Trophoblast cell (in vitro differentiated cells and primary cell): Measurements from ENCODE around the gene NADK2.

Source experiments
- DNase-seq, 2 donors: peaks; one replicate each; pipeline ENCODE4 v3.0.0-alpha.2; 2016
- H2AFZ ChIP-seq: 2 replicates; pipeline ENCODE4 v1.6.1; 2013; ENCODE audit warnings: low read length, moderate library complexity, mild to moderate bottlenecking; ENCODE audit not compliant: insufficient read depth, poor library complexity
- H2AK5ac ChIP-seq: 2 replicates; pipeline ENCODE4 v1.6.1; 2013; ENCODE audit warnings: mild to moderate bottlenecking, low read length
- H2BK120ac ChIP-seq: 2 replicates; pipeline ENCODE4 v1.6.1; 2013; ENCODE audit warnings: low read length, mild to moderate bottlenecking, moderate library complexity; ENCODE audit not compliant: insufficient read depth, poor library complexity
- H2BK12ac ChIP-seq: 2 replicates; pipeline ENCODE4 v1.6.1; 2013; ENCODE audit warnings: mild to moderate bottlenecking, low read length, moderate library complexity
- H2BK5ac ChIP-seq: 2 replicates; pipeline ENCODE4 v1.6.1; 2013; ENCODE audit warnings: low read length, low read depth, moderate library complexity, mild to moderate bottlenecking; ENCODE audit not compliant: poor library complexity
- H3K14ac ChIP-seq: 2 replicates; pipeline ENCODE4 v1.6.1; 2013; ENCODE audit warnings: mild to moderate bottlenecking, low read length
- H3K18ac ChIP-seq: 2 replicates; pipeline ENCODE4 v1.6.1; 2013; ENCODE audit warnings: mild to moderate bottlenecking, low read length
- H3K23ac ChIP-seq: 2 replicates; pipeline ENCODE4 v1.6.1; 2013; ENCODE audit warnings: low read length
- H3K27ac ChIP-seq: 2 replicates; pipeline ENCODE4 v1.5.1; 2013; ENCODE audit warnings: low read depth, mild to moderate bottlenecking, inconsistent platforms, low read length, moderate library complexity
- H3K27me3 ChIP-seq: 2 replicates; pipeline ENCODE4 v1.6.1; 2013; ENCODE audit warnings: inconsistent platforms, mild to moderate bottlenecking, low read length, moderate library complexity; ENCODE audit not compliant: insufficient read depth
- H3K36me3 ChIP-seq, 2 experiments: 1 replicate in 1 of 2; 2 replicates in 1 of 2; pipeline ENCODE4 v1.6.1; 2013; ENCODE audit warnings: low read length in 2 of 2, mild to moderate bottlenecking in 2 of 2, moderate library complexity in 1 of 2; ENCODE audit not compliant: insufficient read depth in 2 of 2, control insufficient read depth in 1 of 2
- H3K4ac ChIP-seq: 2 replicates; pipeline ENCODE4 v1.6.1; 2013; ENCODE audit warnings: low read depth, mild to moderate bottlenecking, low read length, moderate library complexity
- H3K4me1 ChIP-seq, 2 experiments: 1 replicate in 1 of 2; 2 replicates in 1 of 2; pipeline ENCODE4 v1.6.1; 2013; ENCODE audit warnings: low read length in 2 of 2, mild to moderate bottlenecking in 2 of 2, moderate library complexity in 1 of 2; ENCODE audit not compliant: insufficient read depth in 2 of 2, control insufficient read depth in 1 of 2
- H3K4me2 ChIP-seq: 2 replicates; pipeline ENCODE4 v1.6.1; 2013; ENCODE audit warnings: inconsistent platforms, mild to moderate bottlenecking, low read length, moderate library complexity
- H3K4me3 ChIP-seq: 2 replicates; pipeline ENCODE4 v1.5.1; 2013; ENCODE audit warnings: mild to moderate bottlenecking, low read depth, low read length, inconsistent platforms
- H3K79me1 ChIP-seq: one replicate; pipeline ENCODE4 v1.6.1; 2013; ENCODE audit warnings: low read length
- H3K79me2 ChIP-seq: 2 replicates; pipeline ENCODE4 v1.6.1; 2013; ENCODE audit warnings: low read length, mild to moderate bottlenecking; ENCODE audit not compliant: control insufficient read depth, insufficient read depth, poor library complexity
- H3K9ac ChIP-seq: 2 replicates; pipeline ENCODE4 v1.6.1; 2013; ENCODE audit warnings: mild to moderate bottlenecking, low read length
- H3K9me3 ChIP-seq: 2 replicates; pipeline ENCODE4 v1.6.1; 2013; ENCODE audit warnings: low read depth, mild to moderate bottlenecking, control low read depth, inconsistent platforms, low read length; ENCODE audit not compliant: insufficient read depth
- H4K12ac ChIP-seq: 2 replicates; pipeline ENCODE4 v1.6.1; 2013; ENCODE audit warnings: low read depth, mild to moderate bottlenecking, low read length, moderate library complexity
- H4K8ac ChIP-seq: 2 replicates; pipeline ENCODE4 v1.6.1; 2013; ENCODE audit warnings: low read depth, mild to moderate bottlenecking, low read length, moderate library complexity
- H4K91ac ChIP-seq: one replicate; pipeline ENCODE4 v1.6.1; 2013; ENCODE audit warnings: low read depth, mild to moderate bottlenecking, low read length, moderate library complexity
- WGBS: extraction: QIAGEN DNeasy Blood & Tissue Kit; methylation state at CpG from one replicate; pipeline ENCODE4 v1.1.7; 2013; ENCODE audit warnings: missing lambda C conversion rate; ENCODE audit not compliant: insufficient read length, insufficient coverage; ENCODE audit errors: extremely low coverage; 5-methylcytosine and 5-hydroxymethylcytosine counted together

The NADK2 gene

GRCh38 chr5:36205329-36205728, 36.4 kb downstream of the NADK2 start:
- Histone ChIP-seq H3K79me2 (no peaks in the 10 kb centered on the region), H4K91ac (no peak overlapping the region), H3K4ac (no peak overlapping the region), H3K9me3 (no peaks in the 10 kb centered on the region), H2AK5ac (no peak overlapping the region), H3K23ac (no peak overlapping the region), H4K8ac (no peak overlapping the region), H3K18ac (no peak overlapping the region), H3K79me1 (no peaks in the 10 kb centered on the region), H2BK12ac (no peak overlapping the region), H3K14ac (no peak overlapping the region), H3K4me1 (no peaks in the 10 kb centered on the region), H2AFZ (no peak overlapping the region), H4K12ac (no peak overlapping the region), H2BK5ac (no peak overlapping the region), H2BK120ac (no peak overlapping the region), H3K27me3 (no peaks in the 10 kb centered on the region), H3K9ac (no peak overlapping the region), H3K36me3 (peaks cover 0 to 2% of the 10 kb centered on the region in 2 experiments), H3K27ac (no peak overlapping the region), H3K4me2 (no peak overlapping the region), H3K4me3 (no peak overlapping the region)
- no CpG with 5 or more reads among the region's 2 CpGs for WGBS
- no peak for DNase-seq

- Histone ChIP-seq H3K36me3 (peaks cover 0 to 2% of the 10 kb centered on the region in 2 experiments), H3K9ac (no peak overlapping the region), H3K9me3 (no peaks in the 10 kb centered on the region), H2BK120ac (no peak overlapping the region), H2AK5ac (no peak overlapping the region), H3K23ac (no peak overlapping the region), H3K14ac (no peak overlapping the region), H3K79me1 (no peaks in the 10 kb centered on the region), H4K12ac (no peak overlapping the region), H2BK12ac (no peak overlapping the region), H2BK5ac (no peak overlapping the region), H4K8ac (no peak overlapping the region), H3K4me1 (no peaks in the 10 kb centered on the region), H2AFZ (no peak overlapping the region), H3K4me2 (no peak overlapping the region), H4K91ac (no peak overlapping the region), H3K79me2 (no peaks in the 10 kb centered on the region), H3K4me3 (no peak overlapping the region), H3K27me3 (no peaks in the 10 kb centered on the region), H3K4ac (no peak overlapping the region), H3K27ac (no peak overlapping the region), H3K18ac (no peak overlapping the region)
- no CpG with 5 or more reads among the region's 3 CpGs for WGBS
- DNase-seq, result peak in 1 of 2 donors; percentile 59
Measured at GRCh38 chr5:36202521-36202961, 39.2 kb downstream of the NADK2 start.

GRCh38 chr5:36200513-36200912, 41.2 kb downstream of the NADK2 start:
- peak; percentile 61 to 79 for DNase-seq
- no peaks in the 10 kb centered on the region for H3K4me1 ChIP-seq
- H2BK120ac ChIP-seq, result no peak overlapping the region
- no peak overlapping the region for H3K9ac ChIP-seq
- no peak overlapping the region for H4K91ac ChIP-seq
- no peak overlapping the region for H2AK5ac ChIP-seq
- H3K18ac ChIP-seq, result no peak overlapping the region
- no peak overlapping the region for H3K23ac ChIP-seq
- no peak overlapping the region for H4K8ac ChIP-seq
- no peak overlapping the region for H3K27ac ChIP-seq
- H3K9me3 ChIP-seq, result no peaks in the 10 kb centered on the region
- peak overlapping the region; percentile 18 for H4K12ac ChIP-seq
- no peak overlapping the region for H3K4me2 ChIP-seq
- H3K79me2 ChIP-seq, result no peaks in the 10 kb centered on the region
- H3K79me1 ChIP-seq, result no peaks in the 10 kb centered on the region
- no peak overlapping the region for H3K4me3 ChIP-seq
- no peak overlapping the region for H2AFZ ChIP-seq
- no peak overlapping the region for H2BK12ac ChIP-seq
- H3K36me3 ChIP-seq, result peaks cover 0 to 2% of the 10 kb centered on the region in 2 experiments
- H3K14ac ChIP-seq, result no peak overlapping the region
- no peaks in the 10 kb centered on the region for H3K27me3 ChIP-seq
- H2BK5ac ChIP-seq, result no peak overlapping the region
- no CpG with 5 or more reads among the region's 4 CpGs for WGBS
- H3K4ac ChIP-seq, result no peak overlapping the region

- Histone ChIP-seq H4K8ac (no peak overlapping the region), H2AK5ac (no peak overlapping the region), H3K23ac (no peak overlapping the region), H3K18ac (no peak overlapping the region), H3K4ac (no peak overlapping the region), H3K9ac (no peak overlapping the region), H3K4me1 (no peaks in the 10 kb centered on the region), H4K12ac (no peak overlapping the region), H3K79me2 (no peaks in the 10 kb centered on the region), H2BK5ac (no peak overlapping the region), H2AFZ (no peak overlapping the region), H4K91ac (no peak overlapping the region), H3K36me3 (no peaks in the 10 kb centered on the region), H3K4me3 (no peak overlapping the region), H3K79me1 (no peaks in the 10 kb centered on the region), H3K14ac (no peak overlapping the region), H3K27me3 (no peaks in the 10 kb centered on the region), H2BK12ac (no peak overlapping the region), H2BK120ac (no peak overlapping the region), H3K27ac (no peak overlapping the region), H3K9me3 (no peaks in the 10 kb centered on the region), H3K4me2 (no peak overlapping the region)
- WGBS, result no CpG with 5 or more reads among the region's 2 CpGs
- DNase-seq, result peak; percentile 50 to 89
Measured at GRCh38 chr5:36199620-36200019, 42.1 kb downstream of the NADK2 start.
